GM19240 (cell line): ENCODE measurements around the gene PROK1.
"Not testable (repeated sequence)": the region's sequence is repeated elsewhere in the genome, so short reads cannot be mapped to it uniquely, and the experiment has no call there.

ENCODE experiments used
- DNase-seq: peaks from one replicate; pipeline ENCODE4 v3.0.0; 2011; ENCODE audit warnings: low spot score; ENCODE audit not compliant: insufficient read length

The PROK1 gene

GRCh38 chr1:110450929-110451328 is at the start of gene PROK1:
Gene PROK1, plus strand, starts transcription at chr1:110451149. Its CDS starts 68 bp downstream, at chr1:110451217.
- no peak for DNase-seq

- DNase-seq = no peak
These were observed 47.1 kb upstream of the PROK1 start for GRCh38 chr1:110403805-110404204.

- no peak for DNase-seq
These were observed 46.5 kb upstream of the PROK1 start for GRCh38 chr1:110404401-110404800.

- DNase-seq = not testable (repeated sequence)
These were observed 44.5 kb upstream of the PROK1 start for GRCh38 chr1:110406407-110406806.

- peak; percentile 71 for DNase-seq
These were observed 43.4 kb upstream of the PROK1 start, which contains the start of gene LAMTOR5 for GRCh38 chr1:110407260-110408210. Gene LAMTOR5, minus strand, starts transcription at chr1:110407694. Its CDS starts 74 bp downstream, at chr1:110407620.

GRCh38 chr1:110408488-110408887 is 42.5 kb upstream of the PROK1 start:
- no peak for DNase-seq

- DNase-seq = no peak
These were observed 41.6 kb upstream of the PROK1 start for GRCh38 chr1:110409316-110409715.

- no peak for DNase-seq
These were observed 39.7 kb upstream of the PROK1 start for GRCh38 chr1:110411173-110411735.

- DNase-seq = peak; percentile 42
These were observed 38.4 kb upstream of the PROK1 start for GRCh38 chr1:110412576-110412975.

GRCh38 chr1:110413045-110413444 is 37.9 kb upstream of the PROK1 start:
- not testable (repeated sequence) for DNase-seq

- no peak for DNase-seq
These were observed 32.2 kb upstream of the PROK1 start for GRCh38 chr1:110418729-110419128.

- no peak for DNase-seq
These were observed 30.8 kb upstream of the PROK1 start for GRCh38 chr1:110420023-110420662.

- no peak for DNase-seq
These were observed 29.8 kb upstream of the PROK1 start for GRCh38 chr1:110420874-110421793.

- DNase-seq = no peak
These were observed 26.0 kb upstream of the PROK1 start for GRCh38 chr1:110424699-110425611.

- DNase-seq = no peak
These were observed 25.3 kb upstream of the PROK1 start for GRCh38 chr1:110425612-110426152.

- no peak for DNase-seq
These were observed 24.1 kb upstream of the PROK1 start for GRCh38 chr1:110426854-110427253.

GRCh38 chr1:110428946-110429345 is 22.0 kb upstream of the PROK1 start:
- DNase-seq = no peak

- no peak for DNase-seq
These were observed 20.6 kb upstream of the PROK1 start for GRCh38 chr1:110430366-110430765.

- DNase-seq = no peak
These were observed 20.0 kb upstream of the PROK1 start for GRCh38 chr1:110430901-110431300.

GRCh38 chr1:110433213-110433612 is 17.7 kb upstream of the PROK1 start:
- no peak for DNase-seq
